HL-60/S4 treated with retinoic acid at 250 ng/mL for 4 days and 3 days (cell line): ENCODE measurements around the gene CHD9.
"Not testable (repeated sequence)": the region's sequence is repeated elsewhere in the genome, so short reads cannot be mapped to it uniquely, and the experiment has no call there.

ENCODE experiments used
- in situ Hi-C: fragments of 300-500 bp; cut with MboI; formaldehyde crosslinking; loops from 2 replicates; pipeline ENCODE4 v1.7.0; 2022; ENCODE audit warnings: low sequenced_read_pairs

The CHD9 gene

DNA sequence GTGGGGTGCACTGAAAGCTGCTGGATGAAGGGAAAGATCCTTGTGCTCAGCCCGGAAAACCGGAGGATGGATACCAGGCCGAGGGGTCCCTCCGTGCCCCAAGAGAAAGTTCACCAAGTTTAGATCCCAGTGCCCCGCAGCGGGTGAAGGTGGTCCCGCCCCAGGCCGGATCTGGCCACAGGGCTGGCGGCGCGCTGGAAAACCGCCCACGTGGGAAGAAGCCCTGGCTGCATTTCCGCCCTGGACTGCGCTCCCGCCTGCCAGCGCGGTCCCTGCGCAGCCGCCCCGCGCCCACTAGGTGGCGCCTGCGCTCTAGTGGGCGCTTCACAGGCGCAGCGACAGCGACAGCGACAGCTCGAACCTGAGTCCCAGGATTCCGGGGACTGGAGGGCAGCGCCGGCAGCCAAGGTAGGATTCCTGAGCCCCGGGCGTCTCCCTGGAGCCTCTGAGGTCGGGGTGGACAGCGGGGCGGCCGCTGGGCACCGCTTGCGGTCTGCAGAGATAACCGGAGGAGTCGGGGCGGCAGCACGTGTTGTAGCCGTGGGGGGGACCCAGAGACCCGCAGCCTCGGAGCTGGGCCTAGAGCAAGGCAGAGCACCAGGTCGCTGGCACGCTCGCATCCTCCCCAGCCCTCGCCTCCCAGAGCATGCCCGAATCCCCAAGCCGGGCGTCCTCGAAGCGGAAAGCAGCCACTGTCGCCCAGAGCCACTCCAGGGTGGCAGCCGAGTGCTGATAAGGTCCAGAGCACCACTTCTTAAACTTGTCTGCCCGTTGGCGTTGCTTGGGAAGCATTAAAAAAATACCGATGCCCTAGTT is at the start of gene CHD9:
Gene CHD9, plus strand, starts transcription at position 322 of the 816 bp plus-strand sequence. CDS start 101,099 bp downstream, outside the sequence.
- in situ Hi-C loops = no loop called here

- in situ Hi-C loops = no loop called here
Observed at GRCh38 chr16:53007095-53007494, 47.7 kb upstream of the CHD9 start.

DNA sequence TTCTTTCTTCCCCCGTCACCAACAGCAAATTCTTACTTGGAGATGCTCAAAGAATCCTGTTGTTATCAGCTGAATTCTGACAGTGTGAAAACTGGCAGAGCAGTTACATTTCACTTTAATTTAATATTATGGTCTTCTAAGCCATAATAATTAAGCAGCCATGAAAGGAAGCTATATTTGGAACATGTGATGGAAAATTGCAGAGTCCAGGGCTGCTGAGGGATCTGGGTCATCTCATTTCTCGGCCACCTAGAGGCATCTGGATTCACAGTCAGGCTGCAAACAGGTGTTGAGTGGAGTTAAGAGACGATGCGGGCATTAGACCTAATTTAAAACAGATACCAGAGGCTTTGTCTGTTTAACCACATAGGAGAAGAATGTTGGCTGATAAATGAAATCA is 40.5 kb upstream of the CHD9 start:
- in situ Hi-C loops = no loop called here

DNA sequence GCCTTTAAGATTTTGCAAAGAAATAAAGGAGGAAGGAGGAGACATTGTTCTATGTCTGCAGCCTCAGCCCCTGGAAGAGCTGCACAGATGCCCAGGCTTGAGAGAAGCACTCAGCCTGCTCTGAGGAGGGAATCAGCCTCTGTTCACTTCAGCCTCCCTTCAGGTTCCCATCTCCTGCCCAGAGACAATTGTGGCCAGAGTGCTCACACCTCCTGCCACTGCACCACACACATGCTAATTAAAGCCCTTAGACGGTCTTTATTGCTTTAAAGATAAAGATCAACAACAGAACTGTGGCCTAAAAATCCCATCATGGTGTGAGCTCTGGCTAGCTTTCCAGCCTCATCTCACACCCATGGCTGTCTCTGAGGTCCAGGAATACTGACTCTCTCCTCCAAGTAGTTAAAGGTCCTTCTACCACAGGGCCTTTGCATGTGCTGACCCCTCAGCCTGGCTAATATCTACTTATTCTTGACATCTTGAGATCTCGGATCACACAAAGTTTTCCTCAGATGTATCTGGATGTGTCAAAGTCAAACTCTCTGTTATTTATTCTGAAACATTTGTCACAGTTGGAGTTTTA is 35.9 kb upstream of the CHD9 start:
- in situ Hi-C loops = no loop called here

DNA sequence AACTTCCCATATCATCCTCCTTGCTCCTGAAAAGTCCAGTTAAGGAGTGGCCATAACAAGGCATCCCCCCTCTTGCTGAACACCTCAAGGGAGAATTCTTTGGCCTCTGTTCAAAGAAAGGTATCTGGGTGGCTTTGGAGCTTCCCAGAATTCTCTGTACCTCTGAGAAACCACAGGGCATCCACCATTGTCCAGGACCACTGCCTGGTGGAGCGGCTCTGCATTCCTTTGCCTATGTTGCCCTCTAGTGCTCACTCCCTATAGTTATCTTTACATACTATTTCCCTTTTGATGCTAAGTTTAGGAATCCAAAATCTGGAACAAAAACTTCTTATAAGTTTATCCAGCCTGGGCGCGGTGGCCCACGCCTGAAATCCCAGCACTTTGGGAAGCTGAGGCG is 32.4 kb upstream of the CHD9 start:
- in situ Hi-C loops = no loop called here

- in situ Hi-C loops = no loop called here
Observed at GRCh38 chr16:53024045-53024444, 30.7 kb upstream of the CHD9 start.

DNA sequence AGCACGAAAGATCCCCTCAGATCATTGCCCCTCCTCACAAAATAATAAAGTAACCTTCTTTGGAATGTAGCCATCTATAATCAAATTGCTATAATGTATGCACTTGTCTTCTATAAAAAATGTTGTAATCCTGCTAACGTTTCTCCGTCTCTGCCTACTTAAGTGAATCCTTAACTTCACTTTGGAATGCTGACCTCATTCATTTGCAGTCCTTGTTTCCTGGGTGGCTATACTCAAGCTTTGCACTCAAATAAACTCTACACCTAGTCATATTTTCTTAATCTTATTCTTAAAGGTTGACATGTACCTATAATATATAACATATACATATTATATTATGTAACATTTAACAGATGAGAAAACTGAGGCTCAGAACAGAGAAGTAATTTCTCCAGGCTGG is 24.8 kb upstream of the CHD9 start:
- in situ Hi-C loops = no loop called here

GRCh38 chr16:53031323-53031942 is 23.4 kb upstream of the CHD9 start:
- in situ Hi-C loops = no loop called here

GRCh38 chr16:53034306-53034705 is 20.5 kb upstream of the CHD9 start:
- in situ Hi-C loops = no loop called here

GRCh38 chr16:53035176-53035942 is 19.4 kb upstream of the CHD9 start:
- in situ Hi-C loops = no loop called here

GRCh38 chr16:53036066-53036465 is 18.7 kb upstream of the CHD9 start:
- in situ Hi-C loops = no loop called here

- in situ Hi-C loops = not testable (repeated sequence)
Observed at GRCh38 chr16:53036711-53037110, 18.1 kb upstream of the CHD9 start.

DNA sequence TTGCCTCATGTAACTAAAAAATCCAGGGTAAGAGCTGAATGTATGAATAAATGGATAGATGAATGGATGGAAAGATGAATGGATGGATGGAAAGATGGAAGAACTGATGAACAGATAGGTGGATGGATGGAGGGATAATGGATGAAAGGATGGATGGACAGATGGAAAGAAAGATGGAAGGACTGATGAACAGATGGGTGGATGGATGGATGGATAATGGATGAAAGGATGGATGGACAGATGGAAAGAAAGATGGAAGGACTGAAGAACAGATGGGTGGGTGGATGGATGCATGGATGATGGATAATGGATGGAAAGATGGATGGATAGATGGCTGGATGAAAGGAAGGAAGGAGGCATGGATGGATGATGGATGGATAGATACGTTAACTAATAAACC is 14.0 kb upstream of the CHD9 start:
- in situ Hi-C loops = no loop called here

DNA sequence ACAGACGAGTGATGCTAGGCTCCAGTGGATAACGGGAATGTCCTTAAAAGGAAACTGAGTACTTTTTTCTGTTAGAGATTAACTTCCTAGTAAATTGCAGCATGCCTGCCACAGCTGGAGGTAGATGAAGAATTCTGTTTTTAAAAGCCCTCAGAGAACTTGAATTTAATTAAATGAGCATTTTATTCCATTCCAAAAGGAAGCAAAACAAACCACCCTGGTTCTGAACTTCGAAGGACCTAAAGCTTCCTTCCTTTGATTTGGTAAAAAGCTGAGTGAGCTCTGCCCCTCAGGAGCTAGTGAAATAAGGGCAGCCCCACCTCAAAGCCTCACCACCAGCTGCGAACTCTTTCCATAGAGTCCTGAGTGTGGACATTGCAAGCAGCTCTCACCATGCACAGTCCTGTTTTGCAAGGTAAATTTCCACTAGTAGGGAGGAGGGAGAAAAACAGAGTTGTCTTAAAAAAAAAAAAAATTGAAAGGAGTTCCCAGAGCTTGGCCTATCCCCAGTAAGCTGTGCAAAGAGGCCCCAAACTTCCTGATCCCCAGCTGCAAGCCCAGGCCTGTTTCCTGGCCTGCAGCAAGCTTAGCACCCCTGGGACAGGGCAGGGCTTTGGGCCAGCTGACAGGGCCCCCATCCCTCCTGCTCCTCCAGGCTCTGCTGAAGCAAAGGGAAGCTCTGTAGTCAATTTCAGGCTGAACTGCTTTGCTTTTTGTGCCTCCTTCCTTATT is 13.3 kb upstream of the CHD9 start:
- in situ Hi-C loops = no loop called here

- in situ Hi-C loops = no loop called here
Observed at GRCh38 chr16:53042235-53042701, 12.5 kb upstream of the CHD9 start.

GRCh38 chr16:53043428-53043831 is 11.4 kb upstream of the CHD9 start:
- in situ Hi-C loops = no loop called here

- in situ Hi-C loops = no loop called here
Observed at GRCh38 chr16:53043986-53044601, 10.7 kb upstream of the CHD9 start.

DNA sequence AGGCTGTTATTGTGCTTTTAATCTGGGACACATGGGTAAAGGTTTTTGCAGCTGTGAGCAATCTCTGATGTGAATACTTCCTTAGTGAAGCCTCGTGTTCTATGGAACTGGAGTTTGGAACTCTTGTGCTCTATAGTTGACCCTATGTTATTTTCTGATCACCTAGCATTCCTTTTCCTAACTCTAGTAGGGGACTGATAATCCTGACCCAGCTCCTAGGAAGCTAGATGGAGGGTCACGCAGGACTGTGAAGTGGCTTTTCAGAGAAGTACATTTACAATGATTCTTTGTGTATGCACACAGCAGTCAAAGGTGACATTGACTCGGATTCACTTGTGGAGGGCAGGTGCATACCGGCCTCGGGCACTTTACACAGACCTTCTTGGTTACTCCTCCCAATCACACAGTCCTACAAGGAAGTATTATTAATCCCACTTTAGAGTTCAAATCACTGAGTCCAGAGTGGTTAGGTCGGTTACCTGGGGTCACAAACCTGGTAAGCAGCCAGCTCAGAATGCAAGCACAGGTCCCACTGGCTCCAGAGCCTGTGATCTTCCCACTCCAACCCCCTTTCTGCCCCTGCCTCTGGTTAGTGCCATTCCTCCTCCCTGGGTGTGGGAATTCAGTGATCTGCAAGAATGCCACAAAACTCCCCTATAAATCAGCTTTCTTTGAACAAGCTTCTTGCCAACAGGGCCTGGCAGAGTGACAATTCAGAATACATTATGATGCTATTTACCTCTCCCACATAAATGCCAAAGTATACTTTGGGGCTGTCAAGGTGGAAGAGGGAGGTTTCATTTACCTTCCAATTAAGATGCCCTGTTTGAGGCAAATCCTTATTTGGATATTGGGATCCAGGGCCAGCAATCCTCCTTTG is 9.2 kb upstream of the CHD9 start:
- in situ Hi-C loops = no loop called here

- in situ Hi-C loops = not testable (repeated sequence)
Observed at GRCh38 chr16:53047515-53047914, 7.3 kb upstream of the CHD9 start.
